CD4-positive, alpha-beta T cell (primary cell): ENCODE results near the gene IFI27L1. TPM values are rescaled to one million over a fixed set of nuclear protein-coding genes. Genes with fewer than 3 reads are reported as not detected.

Experiments
- ATAC-seq: fragments of 200-7000 bp; cut with Tn5 transposase; one replicate; pipeline ENCODE4 v1.10.0; 2022; ENCODE audit warnings: mild to moderate bottlenecking; ENCODE audit not compliant: poor library complexity
- CTCF ChIA-PET: fragments of 350-600 bp; sonication (Branson Sonifier 250); formaldehyde crosslinking; loops from one replicate; lab custom pipeline; 2021; ENCODE audit warnings: antibody characterized with exemption, inconsistent platforms; lab: Charles Lee
- POLR2A ChIA-PET: fragments of 350-600 bp; sonication (Branson Sonifier 250); formaldehyde crosslinking; loops from one replicate; lab custom pipeline; 2021; ENCODE audit warnings: antibody characterized with exemption, inconsistent platforms; lab: Charles Lee
- DNase-seq, 14 experiments: peaks; one replicate each; pipeline ENCODE4 v3.0.0-alpha.2; 2013 to 2020; ENCODE audit warnings: mixed read lengths in 2 of 14
- H3K27ac ChIP-seq, 2 donors: one replicate each; pipeline versions ENCODE4 v1.5.1 to v1.7.0; 2013; ENCODE audit warnings: low read length in 2 of 2, low read depth in 1 of 2, mild to moderate bottlenecking in 1 of 2
- H3K27me3 ChIP-seq, 2 experiments: 1 replicate in 1 of 2; 2 replicates in 1 of 2; pipeline versions ENCODE4 v1.6.1 to v1.7.0; 2013; ENCODE audit warnings: low read length in 2 of 2, control low read depth in 1 of 2, mild to moderate bottlenecking in 1 of 2, moderate library complexity in 1 of 2; ENCODE audit not compliant: insufficient read depth in 2 of 2, control insufficient read depth in 1 of 2
- H3K36me3 ChIP-seq: one replicate; pipeline ENCODE4 v1.6.1; 2013; ENCODE audit warnings: low read length, control low read depth; ENCODE audit not compliant: insufficient read depth
- H3K4me1 ChIP-seq: one replicate; pipeline ENCODE4 v1.6.1; 2013; ENCODE audit warnings: low read length, control low read depth; ENCODE audit not compliant: insufficient read depth
- H3K4me3 ChIP-seq: one replicate; pipeline ENCODE4 v1.5.1; 2013; ENCODE audit warnings: mild to moderate bottlenecking, low read length, moderate library complexity
- H3K9me3 ChIP-seq, 2 experiments: 1 replicate in 1 of 2; 2 replicates in 1 of 2; pipeline versions ENCODE4 v1.6.1 to v1.7.0; 2013; ENCODE audit warnings: low read length in 2 of 2, mild to moderate bottlenecking in 2 of 2, control low read depth in 1 of 2, moderate library complexity in 1 of 2; ENCODE audit not compliant: control insufficient read depth in 1 of 2, insufficient read depth in 1 of 2
- H3K27ac Mint-ChIP-seq: one replicate; pipeline ENCODE4 v1.8.0; 2020; ENCODE audit warnings: mixed read lengths
- H3K27me3 Mint-ChIP-seq: one replicate; pipeline ENCODE4 v1.8.0; 2021; ENCODE audit warnings: mixed read lengths
- H3K36me3 Mint-ChIP-seq: one replicate; pipeline ENCODE4 v1.8.0; 2021; ENCODE audit warnings: low read depth, mixed read lengths
- H3K4me1 Mint-ChIP-seq: one replicate; pipeline ENCODE4 v1.8.0; 2021; ENCODE audit warnings: low read depth, mixed read lengths
- H3K4me3 Mint-ChIP-seq: one replicate; pipeline ENCODE4 v1.8.0; 2020; ENCODE audit warnings: mild to moderate bottlenecking, mixed read lengths
- H3K9me3 Mint-ChIP-seq: one replicate; pipeline ENCODE4 v1.8.0; 2020; ENCODE audit warnings: mixed read lengths
- intact Hi-C, 2 experiments: fragments of 100-400 bp; cut with DNase I in 1 of 2; cut with micrococcal nuclease in 1 of 2; formaldehyde crosslinking; loops; one replicate each; pipeline versions ENCODE4 v1.15.1 to v1.9.0; 2023 to 2025; cut with DNase I, micrococcal nuclease
- total RNA-seq, 174 experiments: library from RNA in 2 of 174; stranded (reverse) in 2 of 174; gene quantifications; one replicate each; pipeline ENCODE4 v1.2.3 and lab custom pipeline; 2021 to 2026
- TF ChIP-seq, protein P1 (sequence below): fragments of 200-600 bp; IDR thresholded peaks from one replicate; pipeline ENCODE4 v1.8.0; 2022; ENCODE audit warnings: antibody characterized with exemption, mild to moderate bottlenecking

The IFI27L1 gene
- total RNA-seq, 2 experiments from 2014 or later = 14.1 to 14.3 TPM

DNA sequence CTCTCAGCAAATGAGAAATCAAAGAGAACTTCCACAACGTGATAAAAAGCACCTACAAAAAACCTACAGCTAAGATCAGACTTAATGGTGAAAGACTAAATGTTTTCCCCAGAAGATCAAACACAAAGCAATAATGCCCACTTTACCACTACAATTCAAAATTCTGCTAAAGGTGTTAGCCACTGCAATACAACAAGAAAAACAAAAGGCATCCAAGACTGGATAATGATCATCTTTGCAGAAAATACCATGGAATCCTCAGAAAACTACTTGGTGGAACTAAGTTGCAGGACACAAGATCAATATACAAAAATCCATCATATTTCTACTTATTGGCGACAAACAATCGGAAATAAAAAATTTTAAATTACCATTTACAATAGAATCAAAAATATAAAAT, 6.6 kb upstream of the IFI27L1 start:
- Histone ChIP-seq H3K4me3 (no peak overlapping the region), H3K36me3 (peaks cover 37% of the 10 kb centered on the region), H3K27me3 (no peaks in the 10 kb centered on the region), H3K4me1 (peaks cover 26% of the 10 kb centered on the region), H3K9me3 (peaks cover 9 to 11% of the 10 kb centered on the region in 2 experiments), H3K27ac (no peak overlapping the region)
- H3K27ac Mint-ChIP-seq = no peak overlapping the region
- no peak for DNase-seq
- peaks cover 12% of the 10 kb centered on the region for H3K9me3 Mint-ChIP-seq
- peaks cover 95% of the 10 kb centered on the region for H3K36me3 Mint-ChIP-seq
- ChIA-PET CTCF (no interaction called here), POLR2A (interaction anchor here (1.5 kb wide), 1 partner anchor 9 kb away, joined by 5 read pairs; no protein-coding TSS in a partner anchor)
- H3K4me1 Mint-ChIP-seq = peaks cover 81% of the 10 kb centered on the region
- no peaks in the 10 kb centered on the region for H3K27me3 Mint-ChIP-seq
- intact Hi-C loops = no loop called here
- no peak for ATAC-seq
- peak overlapping the region; percentile 64 for H3K4me3 Mint-ChIP-seq
- TF ChIP-seq, protein P1, sequence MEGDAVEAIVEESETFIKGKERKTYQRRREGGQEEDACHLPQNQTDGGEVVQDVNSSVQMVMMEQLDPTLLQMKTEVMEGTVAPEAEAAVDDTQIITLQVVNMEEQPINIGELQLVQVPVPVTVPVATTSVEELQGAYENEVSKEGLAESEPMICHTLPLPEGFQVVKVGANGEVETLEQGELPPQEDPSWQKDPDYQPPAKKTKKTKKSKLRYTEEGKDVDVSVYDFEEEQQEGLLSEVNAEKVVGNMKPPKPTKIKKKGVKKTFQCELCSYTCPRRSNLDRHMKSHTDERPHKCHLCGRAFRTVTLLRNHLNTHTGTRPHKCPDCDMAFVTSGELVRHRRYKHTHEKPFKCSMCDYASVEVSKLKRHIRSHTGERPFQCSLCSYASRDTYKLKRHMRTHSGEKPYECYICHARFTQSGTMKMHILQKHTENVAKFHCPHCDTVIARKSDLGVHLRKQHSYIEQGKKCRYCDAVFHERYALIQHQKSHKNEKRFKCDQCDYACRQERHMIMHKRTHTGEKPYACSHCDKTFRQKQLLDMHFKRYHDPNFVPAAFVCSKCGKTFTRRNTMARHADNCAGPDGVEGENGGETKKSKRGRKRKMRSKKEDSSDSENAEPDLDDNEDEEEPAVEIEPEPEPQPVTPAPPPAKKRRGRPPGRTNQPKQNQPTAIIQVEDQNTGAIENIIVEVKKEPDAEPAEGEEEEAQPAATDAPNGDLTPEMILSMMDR = no peak

DNA sequence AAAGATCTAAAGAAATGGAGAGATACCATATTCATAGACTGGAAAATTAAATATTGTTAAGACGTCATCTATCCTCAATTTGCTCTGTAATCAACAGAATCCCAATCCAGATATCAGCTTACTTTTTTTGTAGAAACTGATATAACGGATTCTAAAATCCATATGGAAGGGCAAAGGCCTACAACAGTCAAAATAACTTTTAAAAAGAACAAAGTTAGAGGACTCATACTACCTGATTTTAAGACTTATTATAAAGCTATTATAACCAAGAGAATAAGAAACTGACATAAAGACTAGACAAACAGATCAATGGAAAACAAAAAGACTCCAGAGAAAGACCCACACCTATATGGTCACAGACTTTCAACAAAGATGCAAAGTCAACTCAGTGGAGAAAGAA, 6.1 kb upstream of the IFI27L1 start:
- Mint-ChIP-seq H3K27ac (no peak overlapping the region), H3K4me1 (peaks cover 81% of the 10 kb centered on the region), H3K4me3 (peak overlapping the region; percentile 74), H3K36me3 (peaks cover 95% of the 10 kb centered on the region), H3K9me3 (peaks cover 12% of the 10 kb centered on the region), H3K27me3 (no peaks in the 10 kb centered on the region)
- ChIA-PET CTCF (no interaction called here), POLR2A (interaction anchor here (1.5 kb wide), 1 partner anchor 10 kb away, joined by 5 read pairs; no protein-coding TSS in a partner anchor)
- intact Hi-C loops = no loop called here
- Histone ChIP-seq H3K27ac (no peak overlapping the region), H3K36me3 (peaks cover 37% of the 10 kb centered on the region), H3K27me3 (no peaks in the 10 kb centered on the region), H3K9me3 (peaks cover 6 to 9% of the 10 kb centered on the region in 2 experiments), H3K4me3 (no peak overlapping the region), H3K4me1 (peaks cover 28% of the 10 kb centered on the region)
- ATAC-seq (no peak), DNase-seq (no peak)
- TF ChIP-seq, protein P1 = no peak

DNA sequence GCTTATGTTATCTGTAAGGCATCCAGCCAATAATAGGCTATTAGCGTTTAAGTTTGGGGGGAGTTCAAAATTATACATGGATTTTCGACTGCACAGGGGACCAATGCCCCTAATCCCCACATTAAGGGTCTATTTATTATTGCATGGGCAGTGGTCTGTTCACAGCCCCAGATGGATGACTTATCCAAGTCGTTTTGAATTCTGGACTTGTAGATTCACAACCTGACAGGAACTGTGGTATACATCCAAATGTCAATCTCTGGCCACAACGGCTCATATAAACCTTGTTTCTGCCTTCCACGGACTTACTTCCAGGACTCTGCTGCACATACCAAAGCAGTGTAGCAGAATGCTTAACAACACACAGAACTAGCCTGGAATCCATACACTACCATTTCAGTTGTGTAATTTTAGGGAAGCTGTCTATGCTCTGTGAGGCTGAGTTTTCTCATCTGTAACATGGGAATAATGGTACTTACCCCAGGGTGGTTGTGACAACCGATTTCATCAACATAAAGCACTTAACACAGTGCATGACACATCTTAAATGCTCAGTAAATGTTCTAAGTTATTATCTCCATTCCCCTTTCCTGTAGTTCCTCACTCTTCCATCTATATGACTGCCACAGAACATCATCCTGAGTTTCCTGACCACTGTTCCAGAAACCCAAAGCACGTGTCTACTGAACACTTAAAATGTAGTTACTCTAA, 3.8 kb upstream of the IFI27L1 start:
- Histone ChIP-seq H3K27me3 (no peaks in the 10 kb centered on the region), H3K27ac (no peak overlapping the region), H3K9me3 (peaks cover 4 to 6% of the 10 kb centered on the region in 2 experiments), H3K4me1 (peaks cover 31% of the 10 kb centered on the region), H3K36me3 (peaks cover 37% of the 10 kb centered on the region), H3K4me3 (peak overlapping the region; percentile 98)
- TF ChIP-seq, protein P1 = no peak
- Mint-ChIP-seq H3K9me3 (peaks cover 8% of the 10 kb centered on the region), H3K27ac (peak overlapping the region; percentile 97), H3K4me1 (peaks cover 79% of the 10 kb centered on the region), H3K36me3 (peaks cover 87% of the 10 kb centered on the region), H3K27me3 (no peaks in the 10 kb centered on the region), H3K4me3 (peak overlapping the region; percentile 99)
- POLR2A ChIA-PET = interaction anchor here (0.6 to 1.0 kb wide), 3 partner anchors 11 to 847 kb away, joined by 3 to 4 read pairs (median 3); no protein-coding TSS in a partner anchor
- ATAC-seq = no peak
- CTCF ChIA-PET = no interaction called here
- intact Hi-C loops = no loop called here
- no peak for DNase-seq
